GM19324 (cell line): ENCODE results near the gene GNL1.
"Not testable (repeated sequence)": the region's sequence is repeated elsewhere in the genome, so short reads cannot be mapped to it uniquely, and the experiment has no call there.

Experiments used
- ATAC-seq: cut with Tn5 transposase; IDR thresholded peaks from one replicate; pipeline ENCODE4 v1.9.1; 2021; ENCODE audit warnings: mild to moderate bottlenecking, moderate library complexity; ENCODE audit not compliant: unreplicated experiment, low FRiP score

GNL1 gene

DNA sequence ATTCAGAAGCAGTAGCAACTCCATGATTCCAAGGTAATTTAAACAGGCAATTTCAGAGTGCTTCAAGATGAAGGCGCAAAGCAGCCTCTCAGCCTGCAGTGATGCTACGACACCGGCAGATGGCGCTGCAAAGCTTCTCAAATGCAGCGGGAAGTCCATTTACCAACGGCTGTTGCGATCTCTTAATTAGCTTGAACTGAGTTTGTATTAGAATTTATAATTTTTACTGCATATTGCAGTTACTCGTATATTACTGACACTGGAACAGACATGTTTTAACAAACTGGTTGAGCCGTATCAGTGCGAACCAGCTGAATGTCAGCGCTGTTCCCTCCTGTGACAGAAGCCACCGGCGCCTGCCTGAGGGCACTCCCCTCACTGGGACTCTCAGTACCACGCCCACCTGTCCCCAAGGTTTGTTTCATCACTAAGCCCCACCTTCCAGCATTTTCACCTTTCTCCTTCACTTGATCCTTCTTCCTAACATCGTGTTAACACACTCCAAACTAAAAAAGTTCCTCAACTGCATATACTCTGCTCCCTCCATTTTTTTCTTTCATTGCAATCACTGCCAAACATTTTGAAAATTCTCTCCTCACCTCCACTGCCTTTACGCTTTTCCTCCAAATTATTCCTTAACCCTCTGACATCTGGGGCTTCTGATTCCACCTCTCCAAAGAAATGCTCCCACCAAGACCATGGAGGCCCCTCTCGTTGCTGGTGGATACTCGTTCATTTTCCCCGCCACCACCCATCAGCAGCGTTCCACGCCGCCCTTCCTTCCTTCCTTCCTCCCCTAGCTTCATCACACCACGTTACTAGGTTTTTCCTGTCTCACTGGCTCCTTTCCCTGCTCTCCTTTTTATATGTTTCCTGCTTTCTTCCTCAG lies 14.5 kb downstream of the GNL1 start:
- no peak for ATAC-seq

DNA sequence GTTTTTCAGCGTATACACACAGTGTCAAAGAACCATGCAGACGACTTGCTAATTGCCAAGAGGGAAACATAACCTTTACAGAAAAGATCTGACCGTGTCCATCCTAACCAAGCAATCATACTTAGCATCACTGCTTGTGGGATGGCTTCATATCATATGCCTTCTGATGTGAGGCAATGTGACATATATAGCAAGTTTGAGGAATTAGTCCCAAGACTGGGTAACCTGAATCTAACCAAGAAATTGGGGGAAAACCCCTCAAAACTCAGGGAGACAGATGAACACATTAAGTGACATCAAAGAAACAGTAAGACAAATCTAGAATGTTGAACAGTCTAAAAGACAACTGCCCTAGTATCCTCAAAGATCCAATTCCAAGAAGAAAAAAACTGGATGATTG lies 18.4 kb downstream of the GNL1 start:
- no peak for ATAC-seq

DNA sequence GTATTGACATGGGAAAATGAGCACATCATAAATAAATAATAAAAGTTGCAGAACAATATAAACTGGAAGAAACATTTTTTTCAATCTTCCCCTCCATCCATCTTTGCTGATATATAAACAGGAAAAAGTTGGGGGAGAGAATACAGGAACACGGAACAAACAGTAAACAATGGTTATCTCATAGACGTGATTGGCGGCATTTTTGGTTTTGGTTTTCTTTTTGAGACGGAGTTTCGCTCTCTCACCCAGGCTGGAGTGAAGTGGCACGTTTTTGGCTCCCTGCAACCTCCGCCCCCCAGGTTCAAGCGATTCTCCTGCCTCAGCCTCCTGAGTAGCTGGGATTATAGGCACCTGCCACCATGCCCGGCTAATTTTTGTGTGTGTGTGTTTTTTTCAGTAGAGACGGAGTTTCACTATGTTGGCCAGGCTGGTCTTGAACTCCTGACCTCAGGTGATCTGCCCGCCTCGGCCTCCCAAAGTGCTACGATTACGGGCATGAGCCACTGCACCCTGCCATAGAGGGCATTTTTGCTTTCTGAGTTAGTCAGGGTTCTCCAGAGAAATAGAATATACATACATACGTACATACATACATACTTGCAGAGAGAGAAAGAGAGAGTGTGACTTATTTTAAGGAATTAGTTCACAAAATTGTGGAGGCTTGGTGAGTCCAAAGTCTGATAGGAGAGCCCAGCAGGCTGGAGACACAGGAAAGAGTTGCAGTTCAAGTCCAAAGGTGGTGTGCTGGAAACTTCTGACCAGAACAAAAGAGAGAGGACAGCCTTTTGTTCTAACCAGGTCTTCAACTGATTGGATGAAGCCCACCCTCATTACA lies 22.6 kb downstream of the GNL1 start:
- ATAC-seq: no peak

DNA sequence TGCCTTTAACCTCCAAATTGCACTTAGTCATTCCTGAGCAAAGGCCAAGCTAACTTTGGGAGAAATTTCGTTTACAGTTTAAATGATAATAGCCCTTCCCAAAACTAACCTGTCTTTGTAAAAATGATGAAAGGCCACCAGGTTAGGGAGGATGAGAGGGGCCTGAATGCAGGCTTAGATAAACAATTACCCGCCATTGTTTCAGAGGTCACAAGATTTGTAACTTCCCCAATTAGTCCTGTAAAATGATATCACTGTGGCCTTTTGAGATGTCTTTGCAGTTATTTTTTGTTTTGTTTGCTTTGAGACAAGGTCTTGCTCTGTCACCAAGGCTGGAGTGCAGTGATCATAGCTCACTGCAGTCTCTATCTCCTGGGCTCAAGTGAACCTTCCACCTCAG lies 26.3 kb downstream of the GNL1 start:
- ATAC-seq: no peak

DNA sequence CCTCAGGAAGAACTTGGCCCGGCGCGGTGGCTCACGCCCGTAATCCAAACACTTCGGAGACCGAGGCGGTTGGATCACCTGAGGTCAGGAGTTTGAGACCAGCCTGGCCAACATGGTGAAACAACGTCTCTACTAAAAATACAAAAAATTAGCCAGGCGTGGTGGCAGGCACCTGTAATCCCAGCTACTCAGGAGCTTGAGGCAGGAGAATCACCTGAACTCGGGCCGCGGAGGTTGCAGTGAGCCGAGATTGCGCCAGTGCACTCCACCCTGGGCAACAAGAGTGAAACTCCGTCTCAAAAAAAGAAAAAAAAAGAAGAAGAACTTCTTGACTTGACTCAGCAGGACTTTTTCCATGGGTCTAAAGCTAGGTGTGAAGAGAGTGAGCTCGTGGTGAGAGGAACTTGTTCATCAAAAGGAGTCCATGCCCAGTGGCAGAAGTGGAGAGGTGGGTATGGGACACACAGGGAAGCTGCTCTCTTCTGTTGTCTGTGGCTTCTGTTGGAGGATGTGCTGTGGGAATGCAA lies 26.9 kb downstream of the GNL1 start:
- ATAC-seq: peak; percentile 42

DNA sequence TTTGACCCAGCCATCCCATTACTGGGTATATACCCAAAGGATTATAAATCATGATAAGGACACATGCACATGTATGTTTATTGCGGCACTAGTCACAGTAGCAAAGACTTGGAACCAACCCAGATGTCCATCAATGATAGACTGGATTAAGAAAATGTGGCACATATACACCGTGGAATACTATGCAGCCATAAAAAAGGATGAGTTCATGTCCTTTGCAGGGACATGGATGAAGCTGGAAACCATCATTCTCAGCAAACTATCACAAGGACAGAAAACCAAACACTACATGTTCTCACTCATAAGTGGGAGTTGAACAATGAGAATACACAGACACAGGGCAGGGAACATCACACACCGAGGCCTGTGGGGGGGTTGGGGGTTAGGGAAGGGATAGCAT lies 29.8 kb downstream of the GNL1 start:
- not testable (repeated sequence) for ATAC-seq

DNA sequence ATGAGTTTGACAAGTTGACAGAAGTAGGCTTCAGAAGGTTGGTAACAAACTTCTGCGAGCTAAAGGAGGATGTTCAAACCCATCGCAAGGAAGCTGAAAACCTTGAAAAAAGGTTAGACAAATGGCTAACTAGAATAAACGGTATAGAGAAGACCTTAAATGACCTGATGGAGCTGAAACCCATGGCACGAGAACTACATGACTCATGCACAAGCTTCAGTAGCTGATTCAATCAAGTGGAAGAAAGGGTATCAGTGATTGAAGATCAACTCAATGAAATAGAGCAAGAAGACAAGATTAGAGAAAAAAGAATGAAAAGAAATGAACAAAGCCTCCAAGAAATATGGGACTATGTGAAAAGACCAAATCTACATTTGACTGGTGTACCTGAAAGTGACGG lies 34.3 kb downstream of the GNL1 start:
- ATAC-seq: not testable (repeated sequence)

DNA sequence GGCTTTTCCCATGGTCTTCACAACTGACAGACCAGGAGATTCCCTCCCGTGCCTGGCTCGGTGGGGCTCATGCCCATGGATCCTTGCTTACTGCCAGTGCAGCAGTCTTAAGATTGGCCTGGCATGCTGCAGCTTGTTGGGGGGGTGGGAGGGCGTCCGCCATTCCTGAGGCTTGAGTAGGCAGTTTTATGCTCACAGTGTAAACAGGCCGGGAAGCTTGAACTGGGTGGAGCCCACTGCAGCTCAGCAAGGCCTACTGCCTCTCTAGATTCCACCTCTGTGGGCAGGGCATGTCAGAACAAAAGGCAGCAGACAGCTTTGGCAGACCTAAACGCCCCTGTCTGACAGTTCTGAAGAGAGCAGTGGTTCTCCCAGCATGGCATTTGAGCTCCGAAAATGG lies 35.2 kb downstream of the GNL1 start:
- not testable (repeated sequence) for ATAC-seq

DNA sequence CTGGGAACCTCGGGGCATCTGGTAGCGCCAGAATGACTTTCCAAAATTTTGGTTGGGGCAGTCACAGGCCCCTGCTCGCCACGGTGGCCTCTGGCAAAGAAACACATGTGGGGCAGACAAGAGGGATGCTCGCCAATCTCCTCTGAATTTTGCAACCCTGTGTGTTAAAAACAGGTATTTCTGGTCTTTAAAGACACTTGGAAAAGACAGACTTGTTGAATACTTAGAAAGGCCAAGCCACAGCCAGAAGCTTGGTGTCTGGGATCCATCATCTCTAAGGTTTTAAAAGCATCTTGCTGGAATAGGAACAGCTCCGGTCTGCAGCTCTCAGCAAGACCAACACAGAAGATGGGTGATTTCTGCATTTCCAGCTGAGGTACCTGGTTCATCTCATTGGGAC lies 35.8 kb downstream of the GNL1 start:
- ATAC-seq: no peak

DNA sequence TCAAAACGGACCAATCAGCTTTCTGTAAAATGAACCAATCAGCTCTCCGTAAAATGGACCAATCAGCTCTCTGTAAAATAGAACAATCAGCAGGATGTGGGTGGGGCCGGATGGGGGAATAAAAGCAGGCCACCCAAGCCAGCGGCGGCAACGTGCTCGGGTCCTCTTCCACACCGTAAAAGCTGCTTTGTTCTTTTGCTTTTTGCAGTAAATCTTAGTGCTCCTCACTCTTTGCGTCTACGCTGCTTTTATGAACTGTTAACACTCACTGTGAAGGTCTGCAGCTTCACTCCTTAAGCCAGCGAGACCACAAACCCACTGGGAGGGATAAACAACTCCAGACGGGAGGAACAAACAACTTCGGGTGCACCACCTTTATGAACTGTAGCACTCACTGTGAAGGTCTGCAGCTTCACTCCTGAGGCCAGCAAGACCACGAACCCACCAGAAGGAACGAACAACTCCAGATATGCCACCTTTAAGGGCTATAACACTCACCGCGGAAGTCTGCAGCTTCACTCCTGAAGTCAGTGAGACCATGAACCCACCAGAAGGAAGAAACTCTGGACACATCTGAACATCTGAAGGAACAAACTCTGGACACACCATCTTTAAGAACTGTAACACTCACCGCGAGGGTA lies 37.7 kb downstream of the GNL1 start:
- not testable (repeated sequence) for ATAC-seq

DNA sequence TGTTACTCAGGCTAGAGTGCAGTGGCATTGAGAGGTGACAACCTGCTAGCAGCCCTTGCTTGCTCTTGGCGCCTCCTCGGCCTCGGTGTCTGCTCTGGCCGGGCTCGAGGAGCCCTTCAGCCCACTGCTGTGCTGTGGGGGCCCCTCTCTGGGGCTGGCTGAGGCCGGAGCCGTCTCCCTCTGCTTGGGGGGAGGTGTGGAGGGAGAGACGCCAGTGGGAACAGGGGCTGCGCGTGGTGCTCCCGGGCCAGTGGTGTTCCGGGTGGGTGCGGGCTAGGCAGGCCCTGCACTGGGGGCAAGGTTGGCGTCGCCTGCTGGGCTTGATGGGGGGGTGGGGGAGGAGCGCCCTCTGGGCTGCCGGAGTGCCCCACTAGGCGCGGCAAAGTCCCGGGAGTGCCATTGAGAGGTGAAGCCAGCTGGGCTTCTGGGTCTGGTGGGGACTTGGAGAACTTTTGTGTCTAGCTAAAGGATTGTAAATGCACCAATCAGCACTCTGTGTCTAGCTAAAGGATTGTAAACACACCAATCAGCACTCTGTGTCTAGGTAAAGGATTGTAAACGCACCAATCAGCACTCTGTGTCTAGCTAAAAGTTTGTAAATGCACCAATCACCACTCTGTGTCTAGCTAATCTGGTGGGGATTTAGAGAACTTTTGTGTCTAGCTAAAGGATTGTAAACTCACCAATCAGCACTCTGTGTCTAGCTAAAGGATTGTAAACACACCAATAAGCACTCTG lies 38.4 kb downstream of the GNL1 start:
- ATAC-seq: not testable (repeated sequence)

DNA sequence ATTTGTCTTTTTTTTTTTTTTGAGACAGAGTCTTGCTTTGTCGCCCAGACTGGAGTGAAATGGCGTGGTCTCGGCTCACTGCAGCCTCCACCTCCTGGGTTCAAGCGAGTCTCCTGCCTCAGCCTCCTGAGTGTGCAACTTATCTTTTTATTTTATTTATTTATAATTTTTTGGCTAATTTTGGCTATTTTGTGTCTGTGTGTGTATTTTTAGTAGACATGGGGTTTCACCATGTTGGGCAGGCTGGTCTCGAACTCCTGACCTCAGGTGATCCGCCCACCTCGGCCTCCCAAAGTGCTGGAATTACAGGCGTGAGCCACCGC lies 39.6 kb downstream of the GNL1 start:
- not testable (repeated sequence) for ATAC-seq

DNA sequence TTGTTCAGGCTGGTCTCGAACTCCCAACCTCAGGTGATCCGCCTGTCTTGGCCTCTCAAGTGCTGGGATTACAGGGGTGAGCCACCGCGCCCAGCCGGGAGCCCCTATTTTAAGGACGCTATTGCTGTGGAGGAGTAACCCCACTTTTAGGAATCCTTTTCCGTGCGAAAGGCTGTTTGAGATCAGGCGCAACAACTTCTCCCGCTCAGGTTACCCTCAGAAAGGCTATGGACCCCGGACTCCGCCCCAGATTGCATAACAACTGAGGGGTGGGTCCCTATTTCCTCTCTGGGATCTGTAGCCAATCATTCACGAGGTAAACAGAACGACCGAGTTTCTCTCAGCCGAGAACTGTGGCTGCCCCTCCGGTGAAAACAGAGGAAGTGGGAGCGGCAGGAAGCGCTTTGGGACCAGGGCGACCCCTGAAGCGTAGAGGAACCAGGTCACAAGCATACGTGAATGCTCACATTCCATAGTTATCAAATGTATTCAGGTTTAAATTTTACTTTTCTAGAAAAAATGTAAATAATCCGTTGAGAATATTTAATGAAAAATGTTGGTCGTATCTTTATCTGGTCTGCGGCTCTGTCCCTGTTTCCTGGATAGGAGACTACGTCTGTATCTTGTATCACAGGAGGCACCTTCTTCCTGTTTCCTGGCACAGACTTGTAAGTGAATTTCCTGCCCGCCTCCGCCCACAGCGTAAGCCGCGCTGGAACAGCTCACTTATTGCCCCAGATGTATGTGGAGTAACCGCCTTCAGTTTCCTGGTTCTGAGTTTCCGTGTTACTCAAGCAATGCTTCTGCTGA lies 40.1 kb downstream of the GNL1 start:
- ATAC-seq: peak; percentile 70

DNA sequence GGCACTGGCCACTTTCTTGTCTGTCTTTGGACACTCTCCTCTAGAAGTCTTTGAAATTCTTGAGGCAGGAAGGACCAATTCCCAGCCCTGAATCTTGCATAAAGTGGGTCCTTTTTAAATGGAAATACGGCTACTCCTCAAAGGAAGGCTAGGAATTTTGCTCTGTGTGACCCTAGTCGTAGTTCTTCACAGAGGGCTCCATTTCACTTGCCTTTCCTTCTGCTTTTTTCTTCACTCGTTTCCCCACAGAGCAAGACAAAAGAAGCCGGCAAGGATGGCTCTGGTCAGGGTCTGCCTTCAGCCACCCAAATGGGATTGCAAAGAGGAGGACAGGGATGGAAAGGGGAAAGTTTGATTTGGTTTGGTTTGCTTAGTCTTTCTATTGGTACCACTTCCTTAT lies 41.2 kb downstream of the GNL1 start:
- no peak for ATAC-seq

DNA sequence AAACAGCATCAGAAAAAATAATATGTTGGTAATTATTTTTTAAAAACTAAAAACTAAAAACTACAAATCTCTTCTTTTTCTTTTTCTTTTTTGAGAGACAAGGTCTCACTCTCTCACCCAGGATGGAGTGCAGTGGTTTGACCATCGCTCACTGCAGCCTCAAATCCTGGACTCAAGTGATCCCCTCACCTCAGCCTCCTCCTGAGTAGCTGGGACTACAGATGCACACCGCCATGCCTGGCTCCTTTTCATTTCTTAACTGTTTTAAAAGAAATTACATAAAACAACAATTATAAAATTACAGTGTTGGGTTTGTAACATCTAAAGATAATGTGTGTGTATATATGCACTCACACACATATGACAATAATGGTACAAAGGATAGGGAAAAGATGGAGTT lies 42.8 kb downstream of the GNL1 start:
- no peak for ATAC-seq

DNA sequence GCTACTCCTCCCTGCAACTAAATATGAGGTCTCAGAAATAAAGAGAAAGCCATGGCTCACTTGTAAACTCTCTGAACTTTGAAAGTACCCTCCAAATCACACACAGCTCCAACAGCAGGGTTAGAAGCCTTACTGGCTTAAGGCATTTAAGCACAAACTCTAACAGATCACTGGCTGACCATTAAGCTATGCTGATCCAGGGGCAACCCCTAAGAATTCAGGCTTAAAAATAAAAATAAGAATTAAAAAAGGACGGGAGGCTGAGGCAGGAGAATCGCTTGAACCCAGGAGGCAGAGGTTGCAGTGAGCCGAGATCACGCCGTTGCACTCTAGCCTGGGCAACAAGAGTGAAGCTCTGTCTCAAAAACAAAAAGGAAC lies 45.1 kb downstream of the GNL1 start:
- no peak for ATAC-seq

DNA sequence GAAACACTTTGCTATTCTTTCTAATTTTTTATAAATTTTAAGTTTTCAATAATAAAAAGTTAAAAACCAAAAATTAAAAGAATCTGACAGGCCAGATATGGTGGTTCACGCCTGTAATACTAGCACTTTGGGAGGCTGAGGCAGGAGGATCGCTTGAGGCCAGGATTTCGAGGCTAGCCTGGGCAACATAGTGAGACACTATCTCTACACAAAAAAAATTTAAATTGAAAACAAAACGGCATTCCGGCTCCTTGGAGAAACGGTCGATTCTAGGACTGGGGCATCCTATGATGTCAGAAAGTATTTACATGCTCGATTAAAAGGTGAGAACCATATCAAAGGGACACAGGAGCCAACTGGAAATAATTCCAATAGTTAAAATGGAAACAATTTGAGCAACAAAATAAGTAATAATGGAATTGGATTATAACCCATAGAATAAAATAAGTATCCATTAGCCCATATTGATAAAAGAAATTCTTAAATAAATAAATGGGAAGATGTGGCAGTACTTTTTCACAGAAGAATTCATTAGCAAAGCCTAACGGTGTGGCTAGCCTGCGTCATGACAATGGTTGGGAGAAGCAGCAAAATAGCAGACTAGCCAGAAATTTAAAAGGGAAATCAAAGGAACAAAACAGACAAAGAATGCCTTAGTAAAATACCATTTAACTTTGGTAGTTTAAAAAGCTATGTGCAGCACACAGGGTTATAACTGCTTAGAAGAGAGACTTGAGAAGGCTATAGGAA lies 45.7 kb downstream of the GNL1 start:
- no peak for ATAC-seq

DNA sequence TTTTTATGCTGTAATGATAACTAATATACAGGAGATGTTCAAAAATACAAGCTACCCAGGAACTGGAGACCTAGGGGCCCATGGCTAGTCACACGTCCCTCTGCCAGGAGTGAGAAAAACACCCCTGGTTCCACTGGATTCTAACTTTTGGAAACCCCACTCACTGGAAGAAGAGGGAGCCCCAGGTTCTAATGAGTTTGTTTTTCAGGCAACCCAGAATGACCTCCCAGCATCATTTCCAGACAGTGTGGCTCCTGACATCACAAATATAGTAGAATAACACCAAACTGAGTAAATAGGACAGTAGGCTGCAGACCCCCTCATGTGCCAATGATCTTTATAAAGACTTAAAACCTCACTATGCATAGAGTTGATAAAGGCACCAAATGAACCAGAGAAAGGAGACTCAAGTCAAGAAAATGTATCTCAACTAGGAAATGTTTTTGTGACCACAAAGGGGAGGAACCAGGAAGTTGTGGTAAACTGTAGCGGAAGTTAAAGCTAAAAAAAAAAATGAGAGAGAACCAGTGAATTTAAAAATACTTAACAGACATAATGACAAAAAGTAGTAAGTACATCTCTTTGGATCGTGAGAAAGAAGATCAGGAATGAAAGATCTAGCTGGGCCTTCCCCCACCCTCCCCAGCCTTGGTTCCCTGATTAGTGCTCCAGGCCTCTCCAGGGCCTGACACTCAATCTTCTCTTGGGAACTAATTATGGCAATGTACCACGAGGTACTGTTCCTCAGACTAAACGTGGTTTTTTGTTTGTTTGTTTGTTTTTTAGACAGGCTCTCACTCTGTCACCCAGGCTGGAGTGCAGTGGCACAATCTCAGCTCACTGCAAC lies 47.2 kb downstream of the GNL1 start:
- ATAC-seq: peak; percentile 60
